ENCODE measurements around the gene KRTAP19-7. TPM values are rescaled to one million over a fixed set of nuclear protein-coding genes. Genes with fewer than 3 reads are reported as not detected.

The KRTAP19-7 gene
- total RNA-seq, 1 experiment from 2014 or later, result not detected

GRCh38 chr21:30563072-30563471 is 2.0 kb upstream of the KRTAP19-7 start:
- H3K4me1 ChIP-seq (ENCODE audit: control insufficient read depth, insufficient read depth, low read length), result no peaks in the 10 kb centered on the region
- no peak overlapping the region for H3K4me3 ChIP-seq (ENCODE audit: low read depth in 2 of 2, low read length in 2 of 2)
- ChIA-PET CTCF (no interaction called here), POLR2A (no interaction called here)
- no peaks in the 10 kb centered on the region for H3K27me3 ChIP-seq (ENCODE audit: control insufficient read depth, insufficient read depth, low read length)
- no TSS peak for BruUV-seq (replicated peaks)
- in situ Hi-C loops (cut with HindIII; ENCODE audit: low pct_unique_long_range_greater_than_20kb, low sequenced_read_pairs), result no loop called here
- intact Hi-C loops (cut with micrococcal nuclease; ENCODE audit: unreplicated experiment), result no loop called here
- no peaks in the 10 kb centered on the region for H3K36me3 ChIP-seq (ENCODE audit: control insufficient read depth, insufficient read depth, low read length)
- ATAC-seq (no peak), DNase-seq (ENCODE audit: low read depth, low spot score) (no peak)
- H3K27ac ChIP-seq (ENCODE audit: low read length), result no peak overlapping the region
- H3K9me3 ChIP-seq (ENCODE audit: control insufficient read depth, insufficient read depth, low read depth, low read length), result no peaks in the 10 kb centered on the region
- no peak for TF ChIP-seq TCF7L2 (IDR thresholded peaks at IDR 0.05; ENCODE audit: low read depth, low read length)
- TF ChIP-seq REST (IDR thresholded peaks at IDR 0.05; ENCODE audit: insufficient read depth in 1 of 2, low read depth in 2 of 2, low read length in 1 of 2), result no peak
- TF ChIP-seq SIN3A (IDR thresholded peaks at IDR 0.05; ENCODE audit: borderline replicate concordance, insufficient read depth, low read depth, low read length), result no peak
- no peak for TF ChIP-seq CTCF (IDR thresholded peaks at IDR 0.05)
- TF ChIP-seq POLR2AphosphoS5 (IDR thresholded peaks at IDR 0.05; ENCODE audit: low read depth, low read length), result no peak

- no peak for ATAC-seq
- Histone ChIP-seq H3K36me3 (ENCODE audit: control insufficient read depth, insufficient read depth, low read length) (no peaks in the 10 kb centered on the region), H3K27ac (ENCODE audit: low read length) (no peak overlapping the region), H3K9me3 (ENCODE audit: control insufficient read depth, insufficient read depth, low read depth, low read length) (no peaks in the 10 kb centered on the region), H3K4me3 (ENCODE audit: low read depth in 2 of 2, low read length in 2 of 2) (no peak overlapping the region), H3K4me1 (ENCODE audit: control insufficient read depth, insufficient read depth, low read length) (no peaks in the 10 kb centered on the region), H3K27me3 (ENCODE audit: control insufficient read depth, insufficient read depth, low read length) (no peaks in the 10 kb centered on the region)
- TF ChIP-seq CTCF (IDR thresholded peaks at IDR 0.05), result no peak
- TF ChIP-seq TCF7L2 (IDR thresholded peaks at IDR 0.05; ENCODE audit: low read depth, low read length), result no peak
- no peak for TF ChIP-seq REST (IDR thresholded peaks at IDR 0.05; ENCODE audit: insufficient read depth in 1 of 2, low read depth in 2 of 2, low read length in 1 of 2)
- TF ChIP-seq POLR2AphosphoS5 (IDR thresholded peaks at IDR 0.05; ENCODE audit: low read depth, low read length), result no peak
- no peak for TF ChIP-seq SIN3A (IDR thresholded peaks at IDR 0.05; ENCODE audit: borderline replicate concordance, insufficient read depth, low read depth, low read length)
- no peak for DNase-seq (ENCODE audit: low read depth, low spot score)
- CTCF ChIA-PET, result no interaction called here
- intact Hi-C loops (cut with micrococcal nuclease; ENCODE audit: unreplicated experiment) (no loop called here), in situ Hi-C loops (cut with HindIII; ENCODE audit: low pct_unique_long_range_greater_than_20kb, low sequenced_read_pairs) (no loop called here)
- POLR2A ChIA-PET, result no interaction called here
- BruUV-seq (replicated peaks), result no TSS peak
These were observed 843 bp upstream of the KRTAP19-7 start for GRCh38 chr21:30561957-30562356.

Measured in Panc1 (cell line).